Fibroblast of lung (primary cell): ENCODE results near the gene MAP2K2.

ENCODE experiments used
- EZH2 ChIP-seq: IDR thresholded peaks from 2 replicates; pipeline ENCODE4 v1.5.1; 2012; ENCODE audit warnings: low read length, control low read depth, mild to moderate bottlenecking; ENCODE audit errors: missing control alignments
- TF ChIP-seq, protein P1 (sequence below), 2 donors: IDR thresholded peaks in 1 of 2; conservative IDR thresholded peaks in 1 of 2; 1 replicate in 1 of 2; 2 replicates in 1 of 2; pipeline ENCODE4 v1.5.1; 2011 to 2012; ENCODE audit warnings: low read length in 2 of 2, control low read depth in 1 of 2, inconsistent platforms in 1 of 2, low read depth in 1 of 2, mild to moderate bottlenecking in 1 of 2

DNA sequence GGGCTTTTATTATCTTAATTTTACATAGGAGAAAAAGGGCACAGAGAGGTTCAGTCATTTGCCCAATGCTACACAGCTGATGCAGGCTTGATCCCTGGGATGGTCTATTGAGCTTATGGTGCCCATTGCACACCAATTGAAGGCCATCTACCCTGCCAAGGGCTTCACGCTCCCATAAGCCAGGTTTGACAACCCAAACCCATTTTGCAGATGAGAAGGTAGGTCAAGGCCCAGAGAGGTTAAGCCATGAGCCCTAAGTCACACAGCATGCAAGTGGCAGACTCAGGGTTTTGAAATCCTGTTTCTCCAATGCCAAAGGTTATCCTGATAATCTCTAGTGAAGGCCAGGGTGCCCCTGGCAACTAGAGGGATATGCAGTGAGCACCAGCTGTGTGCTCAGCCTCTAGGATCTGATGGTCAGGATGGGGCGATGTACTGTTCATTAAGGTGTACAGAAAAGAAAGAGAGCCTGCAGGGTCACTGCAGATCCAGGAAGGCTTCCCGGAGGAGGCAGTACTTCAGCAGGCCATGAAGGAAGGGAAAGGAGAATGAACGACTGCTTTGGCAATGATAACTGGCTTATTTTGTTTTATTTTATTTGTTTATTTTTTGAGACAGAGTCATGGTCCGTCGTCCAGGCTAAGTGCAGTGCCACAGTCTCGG lies 37.6 kb upstream of the MAP2K2 start:
- TF ChIP-seq, protein P1, sequence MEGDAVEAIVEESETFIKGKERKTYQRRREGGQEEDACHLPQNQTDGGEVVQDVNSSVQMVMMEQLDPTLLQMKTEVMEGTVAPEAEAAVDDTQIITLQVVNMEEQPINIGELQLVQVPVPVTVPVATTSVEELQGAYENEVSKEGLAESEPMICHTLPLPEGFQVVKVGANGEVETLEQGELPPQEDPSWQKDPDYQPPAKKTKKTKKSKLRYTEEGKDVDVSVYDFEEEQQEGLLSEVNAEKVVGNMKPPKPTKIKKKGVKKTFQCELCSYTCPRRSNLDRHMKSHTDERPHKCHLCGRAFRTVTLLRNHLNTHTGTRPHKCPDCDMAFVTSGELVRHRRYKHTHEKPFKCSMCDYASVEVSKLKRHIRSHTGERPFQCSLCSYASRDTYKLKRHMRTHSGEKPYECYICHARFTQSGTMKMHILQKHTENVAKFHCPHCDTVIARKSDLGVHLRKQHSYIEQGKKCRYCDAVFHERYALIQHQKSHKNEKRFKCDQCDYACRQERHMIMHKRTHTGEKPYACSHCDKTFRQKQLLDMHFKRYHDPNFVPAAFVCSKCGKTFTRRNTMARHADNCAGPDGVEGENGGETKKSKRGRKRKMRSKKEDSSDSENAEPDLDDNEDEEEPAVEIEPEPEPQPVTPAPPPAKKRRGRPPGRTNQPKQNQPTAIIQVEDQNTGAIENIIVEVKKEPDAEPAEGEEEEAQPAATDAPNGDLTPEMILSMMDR (conservative IDR thresholded peaks at IDR 0.05 in 1 of 2, IDR thresholded peaks at IDR 0.05 in 1 of 2; ENCODE audit: low read depth in 1 of 2, low read length in 2 of 2), result no peak
- no peak for TF ChIP-seq EZH2
